Osteoblast (primary cell): ENCODE measurements around the gene ENTPD7. TPM values are rescaled to one million over a fixed set of nuclear protein-coding genes. Genes with fewer than 3 reads are reported as not detected.
"Not testable (repeated sequence)": the region's sequence is repeated elsewhere in the genome, so short reads cannot be mapped to it uniquely, and the experiment has no call there.

Source experiments
- DNase-seq: peaks from one replicate; pipeline ENCODE4 v3.0.0; 2011; ENCODE audit warnings: low spot score, mixed read lengths; ENCODE audit not compliant: insufficient read length; ENCODE audit errors: missing footprints
- H2AFZ ChIP-seq: 2 replicates; pipeline ENCODE4 v1.6.0; 2011; ENCODE audit warnings: mild to moderate bottlenecking, low read length
- H3K27ac ChIP-seq: 2 replicates; pipeline ENCODE4 v1.5.1; 2011; ENCODE audit warnings: mild to moderate bottlenecking, low read depth, low read length, moderate library complexity
- H3K27me3 ChIP-seq: 2 replicates; pipeline ENCODE4 v1.6.0; 2012; ENCODE audit warnings: mild to moderate bottlenecking, control low read depth, inconsistent platforms, low read length, moderate library complexity; ENCODE audit not compliant: insufficient read depth
- H3K36me3 ChIP-seq: 2 replicates; pipeline ENCODE4 v1.5.1; 2011; ENCODE audit warnings: mild to moderate bottlenecking, low read length, control low read depth, moderate library complexity; ENCODE audit not compliant: insufficient read depth
- H3K4me1 ChIP-seq: 2 replicates; pipeline ENCODE4 v1.5.1; 2011; ENCODE audit warnings: mild to moderate bottlenecking, low read length, control low read depth, moderate library complexity; ENCODE audit not compliant: insufficient read depth
- H3K4me2 ChIP-seq: 2 replicates; pipeline ENCODE4 v1.6.0; 2011; ENCODE audit warnings: mild to moderate bottlenecking, low read length; ENCODE audit not compliant: insufficient read depth
- H3K4me3 ChIP-seq: fragments of 200-600 bp; sonication (generic); 3 replicates; pipeline ENCODE4 v1.5.1; 2012; ENCODE audit warnings: mild to moderate bottlenecking, low read length, inconsistent platforms; ENCODE audit not compliant: insufficient read depth
- H3K79me2 ChIP-seq: 2 replicates; pipeline ENCODE4 v1.6.0; 2012; ENCODE audit warnings: mild to moderate bottlenecking, low read length, control low read depth, inconsistent platforms; ENCODE audit not compliant: insufficient read depth
- H3K9me3 ChIP-seq: 2 replicates; pipeline ENCODE4 v1.5.1; 2011; ENCODE audit warnings: low read depth, low read length, control low read depth
- H4K20me1 ChIP-seq: 2 replicates; pipeline ENCODE4 v1.6.0; 2012; ENCODE audit warnings: mild to moderate bottlenecking, low read length, control low read depth; ENCODE audit not compliant: insufficient read depth
- CTCF ChIP-seq: IDR thresholded peaks from 2 replicates; pipeline ENCODE4 v1.5.1; 2011; ENCODE audit warnings: mild to moderate bottlenecking, low read depth, low read length, moderate library complexity; ENCODE audit errors: extremely low read depth
- total RNA-seq: library from RNA; depleted of rRNA; stranded (reverse); fragments of >200 nt; gene quantifications from 2 replicates; pipeline ENCODE4 v1.2.3, GENCODE V29; 2012

Gene ENTPD7
- total RNA-seq, 1 donor, result 35.5 TPM

GRCh38 chr10:99623919-99624318, 35.4 kb upstream of the ENTPD7 start:
- Histone ChIP-seq H3K79me2 (peaks cover 11% of the 10 kb centered on the region), H3K4me2 (no peak overlapping the region), H3K27me3 (no peaks in the 10 kb centered on the region), H2AFZ (no peak overlapping the region), H4K20me1 (no peaks in the 10 kb centered on the region), H3K4me1 (peaks cover 7% of the 10 kb centered on the region), H3K36me3 (no peaks in the 10 kb centered on the region), H3K9me3 (no peaks in the 10 kb centered on the region), H3K4me3 (no peak overlapping the region), H3K27ac (no peak overlapping the region)
- TF ChIP-seq CTCF, result no peak
- DNase-seq, result no peak

- H3K4me1 ChIP-seq, H3K27ac ChIP-seq, H3K9me3 ChIP-seq, H2AFZ ChIP-seq, H3K4me3 ChIP-seq, DNase-seq, H3K79me2 ChIP-seq, H3K36me3 ChIP-seq, H3K4me2 ChIP-seq, H4K20me1 ChIP-seq, H3K27me3 ChIP-seq: not testable (repeated sequence)
Observed at GRCh38 chr10:99625124-99625523, 34.2 kb upstream of the ENTPD7 start.

GRCh38 chr10:99628923-99629624, 30.2 kb upstream of the ENTPD7 start:
- no peaks in the 10 kb centered on the region for H3K36me3 ChIP-seq
- DNase-seq, result no peak

GRCh38 chr10:99629625-99629978, 29.7 kb upstream of the ENTPD7 start:
- Histone ChIP-seq H3K36me3 (no peaks in the 10 kb centered on the region), H4K20me1 (no peaks in the 10 kb centered on the region), H3K4me3 (no peak overlapping the region), H3K9me3 (no peaks in the 10 kb centered on the region), H3K27me3 (no peaks in the 10 kb centered on the region), H3K4me2 (no peak overlapping the region), H2AFZ (no peak overlapping the region), H3K4me1 (peaks cover 9% of the 10 kb centered on the region), H3K79me2 (no peaks in the 10 kb centered on the region), H3K27ac (no peak overlapping the region)
- no peak for TF ChIP-seq CTCF
- no peak for DNase-seq

More at GRCh38 chr10:99628923-99629624, 30.2 kb upstream of the ENTPD7 start:
- Histone ChIP-seq H3K4me2 (no peak overlapping the region), H3K9me3 (no peaks in the 10 kb centered on the region), H3K27me3 (no peaks in the 10 kb centered on the region), H4K20me1 (no peaks in the 10 kb centered on the region), H2AFZ (no peak overlapping the region), H3K27ac (no peak overlapping the region), H3K79me2 (no peaks in the 10 kb centered on the region), H3K4me1 (peaks cover 9% of the 10 kb centered on the region), H3K4me3 (no peak overlapping the region)
- TF ChIP-seq CTCF, result no peak
